Calu3 (cell line): Measurements from ENCODE around the gene SYNPO. TPM values are rescaled to one million over a fixed set of nuclear protein-coding genes. Genes with fewer than 3 reads are reported as not detected.

Source experiments
- BruUV-seq: library from RNA; stranded (reverse); fragments of 400-500 nt; replicated peaks from 2 replicates; lab custom pipeline; 2021; lab: Mats Ljungman, UMichigan
- CTCF ChIA-PET: fragments of 300-600 bp; sonication (Branson Sonifier 250); formaldehyde crosslinking; loops from one replicate; lab custom pipeline; 2022; ENCODE audit warnings: antibody characterized with exemption; lab: Charles Lee
- DNase-seq: peaks from one replicate; pipeline ENCODE4 v3.0.0; 2022
- H3K27ac Mint-ChIP-seq: one replicate; pipeline ENCODE4 v1.8.0; 2022; ENCODE audit warnings: mixed read lengths; ENCODE audit not compliant: unreplicated experiment
- H3K27me3 Mint-ChIP-seq: one replicate; pipeline ENCODE4 v1.8.0; 2022; ENCODE audit warnings: mixed read lengths; ENCODE audit not compliant: unreplicated experiment
- H3K36me3 Mint-ChIP-seq: one replicate; pipeline ENCODE4 v1.8.0; 2022; ENCODE audit warnings: mild to moderate bottlenecking, moderate library complexity, mixed read lengths; ENCODE audit not compliant: insufficient read depth, unreplicated experiment
- H3K4me1 Mint-ChIP-seq: one replicate; pipeline ENCODE4 v1.8.0; 2022; ENCODE audit warnings: mild to moderate bottlenecking, low read depth, mixed read lengths; ENCODE audit not compliant: unreplicated experiment
- H3K4me3 Mint-ChIP-seq: one replicate; pipeline ENCODE4 v1.8.0; 2022; ENCODE audit warnings: mild to moderate bottlenecking, low read depth, moderate library complexity, mixed read lengths; ENCODE audit not compliant: unreplicated experiment
- H3K9me3 Mint-ChIP-seq: one replicate; pipeline ENCODE4 v1.8.0; 2022; ENCODE audit warnings: low read depth, mixed read lengths; ENCODE audit not compliant: unreplicated experiment
- CTCF ChIP-seq: fragments of 200-600 bp; IDR thresholded peaks from one replicate; pipeline ENCODE4 v1.8.0; 2022; ENCODE audit warnings: antibody characterized with exemption; ENCODE audit not compliant: unreplicated experiment
- intact Hi-C: fragments of 100-400 bp; cut with micrococcal nuclease; formaldehyde crosslinking; loops from one replicate; pipeline ENCODE4 v1.10.0; 2022; ENCODE audit not compliant: unreplicated experiment
- total RNA-seq: library from RNA; stranded (reverse); gene quantifications from 2 replicates; pipeline ENCODE4 v1.2.3, GENCODE V29; 2022

The SYNPO gene
- total RNA-seq, 1 experiment from 2014 or later: 0.92 TPM

- peaks cover 8% of the 10 kb centered on the region for H3K36me3 Mint-ChIP-seq
- H3K4me3 Mint-ChIP-seq: no peak overlapping the region
- H3K9me3 Mint-ChIP-seq: no peaks in the 10 kb centered on the region
- peaks cover 13% of the 10 kb centered on the region for H3K27me3 Mint-ChIP-seq
- intact Hi-C loops: no loop called here
- no peak overlapping the region for H3K27ac Mint-ChIP-seq
- no TSS peak for BruUV-seq
- peaks cover 35% of the 10 kb centered on the region for H3K4me1 Mint-ChIP-seq
- CTCF ChIA-PET: no interaction called here
- no peak for DNase-seq
- TF ChIP-seq CTCF: no peak
Observed at GRCh38 chr5:150618588-150619281, 21.7 kb upstream of the SYNPO start.

DNA sequence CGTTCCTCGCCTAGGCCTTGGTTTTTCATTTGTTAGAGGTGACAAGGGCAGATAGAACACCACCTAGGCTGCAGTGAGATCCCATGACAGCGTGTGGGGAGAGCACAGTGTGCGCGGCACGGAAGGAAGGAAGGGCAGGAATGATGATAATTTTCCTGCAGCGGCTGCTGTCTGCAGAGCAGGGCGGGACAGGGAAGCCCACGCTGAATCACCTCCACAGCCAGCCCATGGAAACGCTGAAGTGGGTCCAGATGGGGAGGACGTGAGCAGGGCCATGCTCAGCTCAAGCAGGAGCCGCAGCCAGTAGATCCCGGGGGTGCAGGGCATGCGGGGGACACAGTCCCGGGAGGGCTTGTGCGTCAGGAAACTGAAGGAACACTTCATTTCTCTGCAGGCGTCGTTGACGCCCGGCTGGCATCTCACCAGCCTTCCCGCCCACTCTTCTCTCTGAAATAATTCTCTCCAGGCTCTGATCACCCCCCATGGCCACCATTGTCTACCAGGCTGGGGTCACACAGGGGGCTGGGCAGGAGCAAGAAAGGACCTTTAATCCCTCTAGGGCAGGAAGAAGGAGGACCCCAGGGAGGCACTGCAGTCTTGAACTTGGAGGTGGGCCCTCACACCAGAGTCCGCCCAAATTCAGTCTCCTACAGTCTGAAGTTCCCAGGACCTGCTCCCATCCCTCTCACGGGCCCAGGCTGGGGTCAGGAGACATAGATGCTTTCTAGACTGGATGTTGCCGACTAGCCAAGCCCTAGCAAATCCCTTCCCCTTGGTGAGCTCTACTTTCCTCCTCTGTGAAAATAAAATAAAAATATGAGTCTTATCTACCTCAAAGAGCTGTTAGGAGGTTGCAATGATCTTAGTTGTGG lies 20.9 kb upstream of the SYNPO start:
- CTCF ChIA-PET: no interaction called here
- Mint-ChIP-seq H3K4me3 (no peak overlapping the region), H3K9me3 (no peaks in the 10 kb centered on the region), H3K27ac (no peak overlapping the region), H3K27me3 (peaks cover 22% of the 10 kb centered on the region), H3K4me1 (peaks cover 32% of the 10 kb centered on the region), H3K36me3 (peaks cover 14% of the 10 kb centered on the region)
- intact Hi-C loops: no loop called here
- no peak for TF ChIP-seq CTCF
- DNase-seq: no peak
- BruUV-seq: no TSS peak

GRCh38 chr5:150621301-150621700 lies 19.2 kb upstream of the SYNPO start:
- Mint-ChIP-seq H3K36me3 (peaks cover 9% of the 10 kb centered on the region), H3K4me3 (no peak overlapping the region), H3K4me1 (peaks cover 16% of the 10 kb centered on the region), H3K27ac (no peak overlapping the region), H3K9me3 (no peaks in the 10 kb centered on the region), H3K27me3 (peaks cover 25% of the 10 kb centered on the region)
- intact Hi-C loops: no loop called here
- no TSS peak for BruUV-seq
- CTCF ChIA-PET: no interaction called here
- no peak for DNase-seq
- no peak for TF ChIP-seq CTCF

- peaks cover 25% of the 10 kb centered on the region for H3K27me3 Mint-ChIP-seq
- no peak overlapping the region for H3K27ac Mint-ChIP-seq
- H3K4me3 Mint-ChIP-seq: no peak overlapping the region
- intact Hi-C loops: no loop called here
- CTCF ChIA-PET: no interaction called here
- DNase-seq: no peak
- H3K36me3 Mint-ChIP-seq: peaks cover 5% of the 10 kb centered on the region
- no peak for TF ChIP-seq CTCF
- peaks cover 12% of the 10 kb centered on the region for H3K4me1 Mint-ChIP-seq
- BruUV-seq: no TSS peak
- no peaks in the 10 kb centered on the region for H3K9me3 Mint-ChIP-seq
Observed at GRCh38 chr5:150622157-150622556, 18.3 kb upstream of the SYNPO start.
